ENCODE data around the gene RNF10.
"Not testable (repeated sequence)": the region's sequence is repeated elsewhere in the genome, so short reads cannot be mapped to it uniquely, and the experiment has no call there.

RNF10 gene

DNA sequence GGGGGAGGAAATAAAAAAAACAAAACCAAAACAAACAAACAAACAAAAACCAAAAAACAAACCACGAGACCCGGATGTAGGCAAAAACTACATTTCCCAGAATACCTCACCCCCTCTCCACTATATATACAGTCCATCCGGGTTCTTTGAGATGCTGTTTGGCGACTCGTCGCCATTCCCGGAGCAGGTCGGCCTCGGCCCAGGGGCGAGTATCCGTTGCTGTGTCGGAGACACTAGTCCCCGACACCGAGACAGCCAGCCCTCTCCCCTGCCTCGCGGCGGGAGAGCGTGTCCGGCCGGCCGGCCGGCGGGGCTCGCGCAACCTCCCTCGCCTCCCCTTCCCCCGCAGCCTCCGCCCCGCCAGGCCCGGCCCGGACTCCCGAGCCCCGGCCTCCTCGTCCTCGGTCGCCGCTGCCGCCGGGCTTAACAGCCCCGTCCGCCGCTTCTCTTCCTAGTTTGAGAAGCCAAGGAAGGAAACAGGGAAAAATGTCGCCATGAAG lies at the start of gene RNF10:
Gene RNF10 (plus strand): TSS at position 154 of the 500 bp plus-strand sequence. CDS start 456 bp downstream, outside the sequence.
- peak within 1 kb of the TSS; percentile 93 for H3K27ac Mint-ChIP-seq
- no peaks in the 10 kb centered on the region for H3K9me3 Mint-ChIP-seq
- peak within 1 kb of the TSS; percentile 94 for H3K4me3 Mint-ChIP-seq
- peaks cover 48% of the 10 kb centered on the region for H3K4me1 Mint-ChIP-seq (ENCODE audit: low read depth)
- H3K27me3 Mint-ChIP-seq (ENCODE audit: low read depth): no peaks in the 10 kb centered on the region
- peak; percentile 79 for DNase-seq (ENCODE audit: low spot score)
- H3K36me3 Mint-ChIP-seq (ENCODE audit: low read depth): peaks cover 30% of the 10 kb centered on the region

DNA sequence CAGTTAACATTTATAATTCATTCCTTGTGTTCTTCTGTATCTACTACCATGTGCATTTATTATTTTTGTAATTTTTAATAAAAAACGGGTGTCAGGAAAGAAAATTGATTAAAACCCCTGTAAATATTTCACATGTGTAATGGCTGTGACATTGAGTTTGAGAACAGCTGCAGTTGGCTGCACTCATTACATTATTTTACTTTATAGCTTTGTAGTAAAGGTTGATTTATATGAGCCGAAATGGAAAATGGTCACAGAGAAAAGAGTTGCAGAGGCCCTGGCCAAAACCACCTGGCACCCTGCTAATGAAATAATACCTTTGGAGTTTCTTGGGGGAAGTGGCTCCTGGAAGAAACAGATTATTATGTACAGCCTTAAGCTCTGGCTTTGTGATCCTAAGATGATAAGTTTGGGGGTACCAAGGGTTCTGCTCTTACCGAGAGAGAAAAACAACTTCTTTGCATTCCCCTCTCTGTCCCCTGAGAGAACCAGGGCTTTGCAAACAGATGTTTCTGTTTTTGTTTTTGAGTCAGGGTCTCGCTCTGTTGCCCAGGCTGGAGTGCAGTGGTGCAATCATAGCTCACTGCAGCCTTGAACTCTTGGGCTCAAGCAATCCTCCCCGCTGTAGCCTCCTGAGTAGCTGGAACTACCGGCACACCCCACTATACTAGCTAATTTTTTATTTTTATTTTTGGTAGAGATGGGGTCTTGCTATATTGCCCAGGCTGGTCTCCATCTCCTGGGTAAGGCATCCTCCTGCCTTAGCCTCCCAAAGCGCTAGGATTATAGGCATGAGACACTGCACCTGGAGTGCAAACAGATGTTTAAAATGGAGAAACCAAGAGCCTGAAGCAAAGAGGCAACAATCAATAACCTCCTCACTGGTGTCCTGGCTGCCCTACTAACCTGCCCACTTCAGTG lies 47.9 kb upstream of the RNF10 start:
- DNase-seq (ENCODE audit: low spot score): no peak
- Mint-ChIP-seq H3K4me3 (no peak overlapping the region), H3K27ac (no peak overlapping the region), H3K27me3 (ENCODE audit: low read depth) (no peaks in the 10 kb centered on the region), H3K4me1 (ENCODE audit: low read depth) (no peaks in the 10 kb centered on the region), H3K36me3 (ENCODE audit: low read depth) (peaks cover 2% of the 10 kb centered on the region), H3K9me3 (no peaks in the 10 kb centered on the region)

DNA sequence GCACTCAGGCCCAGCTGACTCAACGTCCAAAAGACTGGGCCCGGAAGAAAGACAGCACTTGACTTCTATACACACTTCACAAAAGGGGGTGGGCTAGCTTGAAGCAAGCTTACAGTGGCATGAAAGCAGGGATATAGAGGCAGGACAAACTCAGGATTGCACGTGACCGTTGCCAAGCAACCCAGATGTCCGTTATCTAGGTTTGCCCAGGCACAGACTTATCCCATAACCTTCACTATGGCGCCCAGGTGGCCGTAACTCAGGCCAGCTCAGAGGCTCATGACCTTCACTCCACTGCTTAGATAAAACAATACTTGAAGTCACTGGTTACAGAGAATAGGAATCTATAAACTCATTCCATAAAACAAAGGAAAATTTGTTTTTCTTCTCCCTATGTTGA lies 46.6 kb upstream of the RNF10 start:
- H3K27me3 Mint-ChIP-seq (ENCODE audit: low read depth); H3K4me3 Mint-ChIP-seq; H3K27ac Mint-ChIP-seq; H3K36me3 Mint-ChIP-seq (ENCODE audit: low read depth); H3K9me3 Mint-ChIP-seq; DNase-seq (ENCODE audit: low spot score); H3K4me1 Mint-ChIP-seq (ENCODE audit: low read depth): not testable (repeated sequence)

DNA sequence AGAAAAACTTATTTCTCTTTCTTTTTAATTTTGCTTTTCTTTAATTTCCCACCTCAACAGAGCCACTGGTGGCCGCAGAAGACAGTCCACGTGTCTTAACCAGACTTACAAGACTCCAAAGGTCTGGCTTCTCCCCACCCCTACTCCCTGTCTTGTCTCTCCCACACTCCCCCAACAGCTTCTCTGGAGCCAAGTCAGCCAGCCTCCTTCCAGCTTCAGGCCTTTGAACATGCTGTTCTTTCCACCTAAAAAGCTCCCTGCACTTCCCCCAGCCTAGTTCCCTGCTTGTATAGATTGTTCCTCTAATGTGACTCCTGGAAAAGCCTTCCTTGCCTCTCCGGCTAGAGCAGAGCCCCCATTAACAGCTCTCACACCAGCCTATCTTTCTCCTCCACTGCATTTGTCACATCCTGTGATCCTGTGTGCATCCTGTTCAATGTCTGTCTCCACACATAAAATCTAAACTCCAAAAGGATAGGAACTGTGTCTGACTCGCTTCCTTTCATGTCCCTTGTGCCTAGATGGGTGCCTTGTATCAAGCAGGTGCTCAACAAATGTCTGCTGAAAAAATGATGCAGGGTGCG lies 46.0 kb upstream of the RNF10 start:
- Mint-ChIP-seq H3K27me3 (ENCODE audit: low read depth) (no peaks in the 10 kb centered on the region), H3K4me1 (ENCODE audit: low read depth) (no peaks in the 10 kb centered on the region), H3K36me3 (ENCODE audit: low read depth) (peaks cover 2% of the 10 kb centered on the region), H3K27ac (no peak overlapping the region), H3K9me3 (no peaks in the 10 kb centered on the region), H3K4me3 (no peak overlapping the region)
- no peak for DNase-seq (ENCODE audit: low spot score)

DNA sequence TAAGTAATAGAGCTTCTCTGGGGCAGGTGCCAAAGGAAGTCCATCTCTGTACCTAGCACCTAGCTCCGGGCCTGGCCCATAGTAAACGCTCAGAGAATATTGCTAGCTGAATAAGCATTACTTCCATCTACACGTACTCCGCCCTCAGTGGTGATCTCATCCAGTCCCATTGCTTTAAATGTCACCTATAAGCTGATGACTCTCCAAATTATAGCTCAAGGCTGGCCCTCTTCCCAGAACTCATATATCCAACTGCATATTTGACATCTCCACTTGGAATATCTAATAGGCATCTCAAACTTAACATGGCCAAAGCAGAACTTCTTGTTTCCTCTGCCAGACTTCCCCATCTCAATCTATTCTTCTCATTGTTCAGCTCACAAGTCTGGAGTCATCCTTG lies 45.1 kb upstream of the RNF10 start:
- Mint-ChIP-seq H3K9me3 (no peaks in the 10 kb centered on the region), H3K4me1 (ENCODE audit: low read depth) (no peaks in the 10 kb centered on the region), H3K27me3 (ENCODE audit: low read depth) (no peaks in the 10 kb centered on the region), H3K4me3 (no peak overlapping the region), H3K27ac (no peak overlapping the region), H3K36me3 (ENCODE audit: low read depth) (peaks cover 2% of the 10 kb centered on the region)
- DNase-seq (ENCODE audit: low spot score): no peak

DNA sequence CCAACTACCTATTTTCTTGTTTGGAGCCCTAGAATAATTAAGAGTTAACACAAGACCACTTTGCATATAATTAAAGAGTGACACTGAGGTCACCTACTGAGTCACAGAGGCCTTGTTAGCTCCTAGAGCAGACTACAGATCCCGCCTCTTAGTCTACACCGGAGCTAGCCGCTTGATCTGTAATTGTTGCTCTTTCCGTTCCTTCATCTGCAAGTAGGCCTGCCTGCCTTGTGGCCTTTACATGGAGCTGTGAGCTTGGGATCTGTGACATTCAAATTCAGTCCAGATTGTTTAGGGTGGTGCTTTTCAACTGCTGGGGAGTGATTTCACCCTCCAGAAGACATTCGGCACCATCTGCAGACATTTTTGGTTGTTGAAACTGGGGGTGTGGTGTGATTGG lies 43.8 kb upstream of the RNF10 start:
- peaks cover 2% of the 10 kb centered on the region for H3K36me3 Mint-ChIP-seq (ENCODE audit: low read depth)
- H3K4me3 Mint-ChIP-seq: no peak overlapping the region
- peaks cover 9% of the 10 kb centered on the region for H3K4me1 Mint-ChIP-seq (ENCODE audit: low read depth)
- no peak for DNase-seq (ENCODE audit: low spot score)
- H3K9me3 Mint-ChIP-seq: no peaks in the 10 kb centered on the region
- no peak overlapping the region for H3K27ac Mint-ChIP-seq
- no peaks in the 10 kb centered on the region for H3K27me3 Mint-ChIP-seq (ENCODE audit: low read depth)

DNA sequence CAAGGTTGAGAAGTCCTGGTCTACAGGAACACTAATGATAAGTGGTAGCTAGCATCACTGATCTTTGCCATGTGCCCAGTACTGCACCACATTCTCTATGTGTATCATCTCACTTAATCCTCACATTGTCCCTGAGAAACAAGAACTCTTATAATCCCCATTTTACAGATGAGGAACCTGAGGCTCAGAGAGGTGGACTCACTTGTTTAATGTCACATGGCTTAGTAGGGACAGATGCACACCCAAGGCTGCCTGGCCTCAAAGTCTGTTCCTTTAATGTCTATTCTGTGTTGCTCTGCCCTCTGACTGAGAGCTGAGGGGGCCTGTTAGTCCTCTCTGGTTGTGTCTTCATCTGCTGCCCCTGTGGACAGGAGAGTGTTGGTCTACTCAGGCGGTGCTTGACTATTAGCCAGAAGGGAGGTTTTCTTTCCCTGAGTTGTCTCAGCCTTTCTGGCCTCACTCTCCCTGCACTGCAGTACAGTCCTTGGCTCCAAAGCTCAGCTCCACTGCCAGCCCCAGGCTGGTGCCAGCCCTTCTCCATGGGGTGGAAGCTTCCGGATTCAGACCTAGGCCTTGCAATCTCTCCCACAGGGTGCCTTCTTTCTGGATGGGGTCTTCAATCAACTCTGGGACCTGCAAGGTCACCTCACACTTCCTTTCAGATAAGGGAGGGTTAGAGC lies 43.2 kb upstream of the RNF10 start:
- Mint-ChIP-seq H3K27ac (no peak overlapping the region), H3K9me3 (no peaks in the 10 kb centered on the region)

DNA sequence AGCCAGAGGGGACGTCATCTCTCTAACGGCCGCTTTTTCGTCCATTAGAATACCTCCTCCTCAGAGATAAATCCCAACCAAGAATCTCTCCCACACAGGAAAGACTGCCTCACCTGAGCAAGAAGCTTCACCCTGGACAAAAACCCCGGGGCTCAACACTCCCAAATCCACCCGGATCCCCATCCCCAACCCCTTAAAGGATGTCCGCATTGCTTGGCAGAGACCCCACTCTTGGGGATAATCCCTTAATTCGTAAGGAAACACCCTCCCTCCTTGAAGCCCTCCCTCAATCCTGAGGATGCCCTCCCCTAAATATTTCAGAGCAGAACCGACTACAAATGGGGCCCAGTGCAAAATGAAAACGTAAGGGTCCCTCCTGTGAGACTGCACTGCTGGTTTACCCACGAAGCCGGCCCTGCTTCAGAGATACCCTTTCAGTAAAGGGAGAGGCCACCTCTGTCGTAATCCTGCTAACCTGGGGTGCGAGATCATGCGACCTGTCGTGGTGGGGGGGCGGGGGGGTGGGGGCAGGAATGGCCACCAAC lies 38.9 kb upstream of the RNF10 start:
- H3K9me3 Mint-ChIP-seq: no peaks in the 10 kb centered on the region
- H3K4me1 Mint-ChIP-seq (ENCODE audit: low read depth): peaks cover 30% of the 10 kb centered on the region
- peak overlapping the region; percentile 86 for H3K27ac Mint-ChIP-seq
- no peak for DNase-seq (ENCODE audit: low spot score)
- H3K27me3 Mint-ChIP-seq (ENCODE audit: low read depth): no peaks in the 10 kb centered on the region
- peak overlapping the region; percentile 89 for H3K4me3 Mint-ChIP-seq
- peaks cover 29% of the 10 kb centered on the region for H3K36me3 Mint-ChIP-seq (ENCODE audit: low read depth)

More for the DNA sequence above, 43.2 kb upstream of the RNF10 start:
- Mint-ChIP-seq H3K4me3 (no peak overlapping the region), H3K36me3 (ENCODE audit: low read depth) (peaks cover 2% of the 10 kb centered on the region), H3K4me1 (ENCODE audit: low read depth) (peaks cover 11% of the 10 kb centered on the region), H3K27me3 (ENCODE audit: low read depth) (no peaks in the 10 kb centered on the region)
- no peak for DNase-seq (ENCODE audit: low spot score)

DNA sequence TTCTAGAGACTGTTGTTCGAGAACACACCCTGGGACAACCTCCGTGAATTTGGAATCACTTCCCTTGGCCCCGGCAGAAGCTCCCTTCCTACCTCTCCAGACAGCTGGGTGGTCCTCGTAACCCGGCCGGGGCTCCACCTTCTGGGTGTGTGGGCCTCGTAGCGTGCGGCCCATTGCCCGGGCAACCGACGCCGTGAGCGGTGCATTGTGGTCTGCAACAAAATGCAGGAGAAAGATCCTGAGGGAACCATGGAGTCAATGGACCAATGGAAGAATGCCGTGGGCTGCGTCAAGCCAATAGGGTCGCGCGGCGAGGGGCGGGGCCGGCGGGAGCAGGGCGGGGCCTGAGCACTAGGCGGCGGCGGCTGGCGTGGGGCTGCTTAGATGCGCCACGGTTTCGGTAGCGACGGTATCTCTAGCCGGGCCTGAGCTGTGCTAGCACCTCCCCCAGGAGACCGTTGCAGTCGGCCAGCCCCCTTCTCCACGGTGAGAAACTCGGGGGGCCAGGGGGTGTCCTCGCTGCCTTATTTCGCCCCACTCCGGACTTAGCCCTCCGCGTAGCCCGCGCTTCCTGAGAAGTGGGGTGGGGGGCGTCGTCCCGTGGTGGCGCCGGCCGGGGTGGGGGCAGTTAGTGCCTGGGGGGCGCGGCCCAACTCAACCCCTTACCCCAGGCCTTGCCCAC lies 38.3 kb upstream of the RNF10 start, which contains the start of gene DYNLL1:
Gene DYNLL1 (plus strand): TSS at position 383 of the 682 bp plus-strand sequence. CDS start 309 bp downstream, outside the sequence.
- Mint-ChIP-seq H3K27ac (peak within 1 kb of the TSS; percentile 86), H3K9me3 (no peaks in the 10 kb centered on the region), H3K36me3 (ENCODE audit: low read depth) (peaks cover 29% of the 10 kb centered on the region), H3K4me1 (ENCODE audit: low read depth) (peaks cover 34% of the 10 kb centered on the region), H3K27me3 (ENCODE audit: low read depth) (no peaks in the 10 kb centered on the region), H3K4me3 (peak within 1 kb of the TSS; percentile 89)
- DNase-seq (ENCODE audit: low spot score): peak; percentile 97

DNA sequence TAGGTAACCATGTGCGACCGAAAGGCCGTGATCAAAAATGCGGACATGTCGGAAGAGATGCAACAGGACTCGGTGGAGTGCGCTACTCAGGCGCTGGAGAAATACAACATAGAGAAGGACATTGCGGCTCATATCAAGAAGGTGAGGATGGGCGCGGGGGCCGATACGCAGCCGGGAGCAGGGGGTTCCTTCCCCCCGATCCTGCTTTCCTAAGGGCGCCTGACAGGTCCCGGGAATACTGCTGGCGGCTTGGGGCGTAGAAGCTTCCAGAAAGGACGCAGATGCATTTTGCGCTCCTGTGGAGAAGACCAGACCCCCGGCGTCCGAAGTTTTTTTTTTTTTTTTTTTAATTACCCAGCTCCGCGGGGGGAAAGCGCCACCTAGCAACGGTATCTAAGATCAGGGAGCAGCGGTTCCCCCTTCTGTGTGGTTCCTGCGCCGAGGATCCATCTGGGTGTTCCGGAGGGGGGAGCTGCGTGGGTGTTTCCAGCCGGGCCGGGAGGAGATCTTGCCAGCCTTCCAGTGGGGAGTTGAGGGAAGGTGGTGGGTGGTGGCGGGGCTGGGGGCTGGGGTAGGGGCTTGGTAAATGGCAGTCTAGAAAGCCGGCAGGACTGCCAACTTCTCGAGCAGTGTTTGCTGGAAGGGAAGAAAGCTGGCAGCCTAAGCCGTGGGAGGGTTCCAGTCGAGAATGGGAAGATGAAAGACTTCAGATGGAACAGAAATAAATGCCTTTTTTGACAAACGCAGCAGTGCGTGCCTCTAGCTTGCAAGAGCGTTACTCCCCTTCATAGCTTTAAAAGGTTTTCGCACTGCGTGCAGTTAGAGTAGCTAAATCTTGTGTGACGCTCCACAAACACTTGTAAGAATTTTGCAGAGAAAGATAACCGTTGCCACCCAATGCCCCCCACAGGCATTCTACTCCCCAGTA lies 37.5 kb upstream of the RNF10 start:
- Mint-ChIP-seq H3K27me3 (ENCODE audit: low read depth) (no peaks in the 10 kb centered on the region), H3K4me1 (ENCODE audit: low read depth) (peaks cover 34% of the 10 kb centered on the region), H3K27ac (peak overlapping the region; percentile 75), H3K9me3 (no peaks in the 10 kb centered on the region), H3K36me3 (ENCODE audit: low read depth) (peaks cover 29% of the 10 kb centered on the region), H3K4me3 (peak overlapping the region; percentile 89)
- DNase-seq (ENCODE audit: low spot score): peak; percentile 39

DNA sequence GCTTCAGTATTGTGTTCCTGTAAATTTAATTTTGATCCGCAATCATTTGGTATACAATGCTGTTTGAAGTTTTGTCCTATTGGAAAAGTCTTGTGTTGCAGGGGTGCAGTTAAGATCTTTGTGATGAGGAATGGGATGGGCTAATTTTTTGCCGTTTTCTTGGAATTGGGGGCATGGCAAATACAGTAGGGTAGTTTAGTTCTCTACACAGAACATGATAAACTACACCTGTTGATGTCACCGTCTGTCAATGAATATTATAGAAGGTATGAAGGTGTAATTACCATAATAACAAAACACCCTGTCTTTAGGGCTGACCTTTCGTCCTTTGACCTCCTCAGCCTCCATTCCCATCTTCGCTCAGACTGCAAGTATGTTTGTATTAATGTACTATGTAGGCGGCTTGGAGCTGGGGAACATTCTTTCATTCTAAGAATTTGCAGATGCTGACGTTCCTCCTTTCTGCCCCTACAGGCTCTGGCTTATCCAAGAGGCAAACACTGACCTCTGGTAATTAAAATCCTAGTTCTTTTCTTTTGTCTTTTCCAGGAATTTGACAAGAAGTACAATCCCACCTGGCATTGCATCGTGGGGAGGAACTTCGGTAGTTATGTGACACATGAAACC lies 36.5 kb upstream of the RNF10 start:
- Mint-ChIP-seq H3K27me3 (ENCODE audit: low read depth) (no peaks in the 10 kb centered on the region), H3K27ac (peak overlapping the region; percentile 38), H3K9me3 (no peaks in the 10 kb centered on the region), H3K36me3 (ENCODE audit: low read depth) (peaks cover 32% of the 10 kb centered on the region), H3K4me3 (peak overlapping the region; percentile 89), H3K4me1 (ENCODE audit: low read depth) (peaks cover 34% of the 10 kb centered on the region)
- DNase-seq (ENCODE audit: low spot score): no peak

DNA sequence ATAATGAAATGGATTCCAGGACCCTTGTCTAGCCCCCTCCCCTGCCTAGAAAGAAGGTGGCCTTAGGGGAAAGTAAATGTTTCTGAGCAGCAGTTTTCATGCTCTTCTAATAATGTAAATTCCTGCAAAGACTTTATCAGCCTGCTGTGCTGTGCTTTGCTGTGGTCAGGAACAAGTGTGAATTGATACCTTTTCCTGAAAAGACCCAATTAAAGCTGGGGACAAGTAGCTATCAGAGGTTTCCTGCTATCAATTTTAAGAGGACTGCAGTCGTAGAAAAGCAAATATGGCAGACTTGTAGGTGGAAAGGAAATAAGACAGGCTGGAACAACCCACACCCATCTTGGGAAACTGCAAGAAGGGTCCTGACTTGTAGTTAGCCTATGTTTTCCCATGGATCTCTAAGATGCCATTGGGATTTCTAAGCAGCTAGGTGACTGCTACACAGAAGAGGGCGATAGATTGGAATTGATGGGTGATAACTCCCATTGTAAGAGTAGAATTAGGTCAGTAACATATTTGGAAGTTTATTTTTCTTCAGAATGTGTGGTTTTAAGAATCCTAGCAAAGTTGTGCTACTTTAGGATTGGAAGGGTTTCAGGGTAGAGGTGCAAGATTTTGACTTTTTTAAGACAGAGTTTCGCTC lies 35.2 kb upstream of the RNF10 start:
- Mint-ChIP-seq H3K9me3 (no peaks in the 10 kb centered on the region), H3K4me1 (ENCODE audit: low read depth) (peaks cover 34% of the 10 kb centered on the region), H3K4me3 (peak overlapping the region; percentile 89), H3K36me3 (ENCODE audit: low read depth) (peaks cover 41% of the 10 kb centered on the region), H3K27me3 (ENCODE audit: low read depth) (no peaks in the 10 kb centered on the region), H3K27ac (no peak overlapping the region)
- DNase-seq (ENCODE audit: low spot score): no peak

Measured in T-helper 2 cell treated with Interferon-gamma antibody and Interleukin-4, amounts not matched to agents 5 μg/mL and 100 μg/mL, for 36 hours (primary cell).